Type B pancreatic cell (in vitro differentiated cells): ENCODE results near the gene FGF3. TPM values are rescaled to one million over a fixed set of nuclear protein-coding genes. Genes with fewer than 3 reads are reported as not detected.
A peak's percentile ranks its signal among the peaks of the same experiment; 100 is the strongest.

Source experiments
- DNase-seq: peaks from one replicate; pipeline ENCODE4 v3.0.0; 2021; ENCODE audit warnings: mixed read lengths; ENCODE audit not compliant: unreplicated experiment; ENCODE audit errors: extremely low spot score
- H3K27ac Mint-ChIP-seq: 2 replicates; pipeline ENCODE4 v1.8.0; 2021; ENCODE audit warnings: mild to moderate bottlenecking, mixed read lengths
- H3K27me3 Mint-ChIP-seq: 2 replicates; pipeline ENCODE4 v1.8.0; 2021; ENCODE audit warnings: mixed read lengths
- H3K36me3 Mint-ChIP-seq: 2 replicates; pipeline ENCODE4 v1.8.0; 2021; ENCODE audit warnings: mixed read lengths
- H3K4me1 Mint-ChIP-seq: one replicate; pipeline ENCODE4 v1.8.0; 2021; ENCODE audit warnings: mixed read lengths; ENCODE audit not compliant: unreplicated experiment
- H3K4me3 Mint-ChIP-seq: 2 replicates; pipeline ENCODE4 v1.8.0; 2021; ENCODE audit warnings: mild to moderate bottlenecking, mixed read lengths
- H3K9me3 Mint-ChIP-seq: 2 replicates; pipeline ENCODE4 v1.8.0; 2021; ENCODE audit warnings: mixed read lengths
- CTCF ChIP-seq: fragments of 200-600 bp; sonication (generic); conservative IDR thresholded peaks from 2 replicates; pipeline ENCODE4 v1.5.0; 2021; ENCODE audit warnings: antibody characterized with exemption, mild to moderate bottlenecking
- total RNA-seq: library from RNA; stranded (reverse); gene quantifications from 2 replicates; pipeline ENCODE4 v1.2.1, GENCODE V29; 2021; ENCODE audit warnings: low replicate concordance

Gene FGF3
- total RNA-seq, 1 donor from 2014 or later, result not detected

- no peaks in the 10 kb centered on the region for H3K4me1 Mint-ChIP-seq
- TF ChIP-seq CTCF, result peak; percentile 63
- peaks cover 13% of the 10 kb centered on the region for H3K27me3 Mint-ChIP-seq
- peak overlapping the region; percentile 59 for H3K27ac Mint-ChIP-seq
- no peak overlapping the region for H3K4me3 Mint-ChIP-seq
- H3K9me3 Mint-ChIP-seq, result no peaks in the 10 kb centered on the region
- DNase-seq, result no peak
- H3K36me3 Mint-ChIP-seq, result no peaks in the 10 kb centered on the region
Measured at GRCh38 chr11:69841859-69842698, 22.9 kb upstream of the FGF3 start.

DNA sequence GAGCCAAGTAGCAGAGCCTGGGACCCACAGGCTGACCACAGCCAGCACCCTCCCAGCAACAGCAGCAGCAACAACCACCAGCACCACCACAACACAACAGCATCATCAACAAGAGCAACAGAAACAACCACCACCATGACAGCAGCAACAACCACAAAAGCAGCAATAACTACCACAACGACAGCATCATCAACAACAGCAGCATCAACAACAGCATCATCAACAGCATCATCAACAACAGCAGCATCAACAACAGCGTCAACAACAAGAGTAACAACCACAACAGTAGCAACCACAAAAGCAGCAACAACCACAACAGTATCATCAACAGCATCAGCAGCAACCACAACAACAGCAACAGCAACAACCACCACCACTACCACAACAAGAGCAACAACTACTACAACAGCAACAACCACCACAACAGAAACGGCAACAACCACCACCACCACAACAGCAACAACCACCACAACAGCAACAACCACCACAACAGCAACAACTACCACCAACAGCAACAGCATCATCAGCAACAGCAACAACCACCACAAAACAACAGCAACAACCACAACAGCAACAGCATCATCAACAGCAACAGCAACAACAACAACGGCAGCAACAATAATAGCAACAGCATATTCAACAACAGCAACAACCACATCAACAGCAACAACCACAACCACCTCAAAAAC lies 22.1 kb upstream of the FGF3 start:
- no peaks in the 10 kb centered on the region for H3K9me3 Mint-ChIP-seq
- DNase-seq, result no peak
- no peaks in the 10 kb centered on the region for H3K4me1 Mint-ChIP-seq
- H3K27me3 Mint-ChIP-seq, result peaks cover 13% of the 10 kb centered on the region
- no peak for TF ChIP-seq CTCF
- H3K4me3 Mint-ChIP-seq, result no peak overlapping the region
- H3K36me3 Mint-ChIP-seq, result no peaks in the 10 kb centered on the region
- H3K27ac Mint-ChIP-seq, result peak overlapping the region; percentile 59

DNA sequence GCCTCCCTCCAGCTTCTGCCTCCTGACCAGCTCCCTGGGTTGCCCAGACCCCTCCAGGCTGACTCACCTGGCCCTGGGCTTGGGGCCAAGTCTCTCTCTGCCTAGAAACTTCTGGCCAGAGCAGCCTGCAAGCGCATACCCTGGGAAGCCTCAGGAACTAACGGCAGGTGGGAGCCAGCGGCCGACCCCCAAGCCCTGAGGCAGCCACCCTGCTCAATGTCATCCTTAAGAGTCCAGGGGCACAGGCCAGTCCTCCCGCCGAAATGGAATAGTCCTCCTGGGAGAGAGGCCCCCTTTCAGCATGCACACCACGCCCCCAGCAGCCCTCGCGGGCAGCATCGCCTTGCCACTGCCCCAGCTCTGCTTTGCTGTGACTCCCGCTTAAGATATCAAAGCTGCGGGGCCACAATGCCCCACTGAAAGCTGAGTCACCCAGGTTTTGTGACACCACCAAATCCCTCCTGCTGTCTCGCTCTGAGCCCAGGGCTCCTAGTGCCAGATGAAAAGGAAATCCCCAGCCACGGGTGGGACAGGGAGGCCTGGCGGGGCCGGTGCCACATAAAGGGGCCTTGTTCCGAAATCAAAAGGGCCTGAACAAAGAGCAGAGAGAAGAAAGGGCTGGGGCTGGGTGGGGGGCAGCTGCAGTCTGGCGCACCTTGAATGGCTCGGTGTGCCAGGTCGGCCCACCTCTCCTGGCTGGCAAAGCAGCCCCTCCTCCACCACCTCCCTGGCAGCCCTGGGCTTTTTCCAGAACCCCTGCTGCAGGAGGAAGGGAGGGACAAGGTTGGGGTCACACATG lies 21.4 kb upstream of the FGF3 start:
- Mint-ChIP-seq H3K4me1 (no peaks in the 10 kb centered on the region), H3K27ac (no peak overlapping the region)
- TF ChIP-seq CTCF, result no peak

DNA sequence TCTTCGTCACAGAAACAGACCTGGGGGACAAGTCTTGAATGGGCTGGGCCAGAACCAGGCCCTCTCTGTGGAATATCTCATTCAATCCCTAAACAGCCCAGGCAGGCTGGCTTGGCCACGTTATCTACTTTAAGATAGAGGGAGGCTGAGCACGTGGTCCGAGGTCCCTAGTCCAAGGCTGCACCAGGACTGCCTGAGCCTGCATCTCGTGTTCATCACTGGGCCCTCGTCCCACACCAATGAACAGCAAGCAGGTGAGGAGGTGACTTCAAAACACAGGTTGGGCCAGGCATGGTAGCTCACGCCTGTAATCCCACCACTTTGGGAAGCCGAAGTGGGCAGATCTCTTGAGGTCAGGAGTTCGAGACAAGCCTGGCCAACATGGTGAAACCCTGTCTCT lies 20.3 kb upstream of the FGF3 start:
- Mint-ChIP-seq H3K27me3 (peaks cover 18% of the 10 kb centered on the region), H3K27ac (no peak overlapping the region), H3K4me3 (no peak overlapping the region), H3K4me1 (no peaks in the 10 kb centered on the region), H3K9me3 (no peaks in the 10 kb centered on the region), H3K36me3 (no peaks in the 10 kb centered on the region)
- TF ChIP-seq CTCF, result no peak
- DNase-seq, result no peak

More for the DNA sequence above, 21.4 kb upstream of the FGF3 start:
- Mint-ChIP-seq H3K9me3 (no peaks in the 10 kb centered on the region), H3K4me3 (no peak overlapping the region), H3K27me3 (peaks cover 18% of the 10 kb centered on the region), H3K36me3 (no peaks in the 10 kb centered on the region)
- DNase-seq, result no peak

- no peak overlapping the region for H3K27ac Mint-ChIP-seq
- H3K4me3 Mint-ChIP-seq, result no peak overlapping the region
- DNase-seq, result no peak
- H3K36me3 Mint-ChIP-seq, result no peaks in the 10 kb centered on the region
- H3K27me3 Mint-ChIP-seq, result peaks cover 27% of the 10 kb centered on the region
- H3K9me3 Mint-ChIP-seq, result no peaks in the 10 kb centered on the region
- H3K4me1 Mint-ChIP-seq, result peaks cover 4% of the 10 kb centered on the region
- no peak for TF ChIP-seq CTCF
Measured at GRCh38 chr11:69837791-69838190, 18.6 kb upstream of the FGF3 start.
